ENCODE data around the gene TBC1D22A. TPM values are rescaled to one million over a fixed set of nuclear protein-coding genes. Genes with fewer than 3 reads are reported as not detected.

TBC1D22A gene
- total RNA-seq, 3 donors from 2014 or later: 19.0 to 23.6 (median 23.6) TPM

DNA sequence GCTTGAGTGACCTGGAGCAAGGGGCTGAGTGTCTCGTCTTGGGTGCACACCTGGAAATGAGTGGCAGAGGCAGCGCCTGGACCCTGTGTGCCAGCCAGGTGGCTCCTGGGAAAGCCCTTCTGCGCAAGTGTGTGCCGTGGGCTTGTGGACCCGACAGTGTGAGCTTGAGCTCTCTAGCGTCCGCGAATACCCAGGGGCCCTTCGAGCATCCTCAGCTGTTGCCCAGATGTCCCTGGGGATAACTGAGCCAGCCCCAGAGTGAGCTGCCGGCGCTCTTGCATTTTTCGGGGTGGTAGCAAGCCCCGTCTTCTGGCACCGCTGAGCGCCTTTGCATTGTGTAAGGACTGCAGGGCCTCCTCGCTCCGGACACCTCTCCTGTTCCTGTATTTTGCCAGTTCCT lies 399.2 kb downstream of the TBC1D22A start:
- TF ChIP-seq POLR2A (IDR thresholded peaks at IDR 0.05): no peak
- TF ChIP-seq, protein P1, sequence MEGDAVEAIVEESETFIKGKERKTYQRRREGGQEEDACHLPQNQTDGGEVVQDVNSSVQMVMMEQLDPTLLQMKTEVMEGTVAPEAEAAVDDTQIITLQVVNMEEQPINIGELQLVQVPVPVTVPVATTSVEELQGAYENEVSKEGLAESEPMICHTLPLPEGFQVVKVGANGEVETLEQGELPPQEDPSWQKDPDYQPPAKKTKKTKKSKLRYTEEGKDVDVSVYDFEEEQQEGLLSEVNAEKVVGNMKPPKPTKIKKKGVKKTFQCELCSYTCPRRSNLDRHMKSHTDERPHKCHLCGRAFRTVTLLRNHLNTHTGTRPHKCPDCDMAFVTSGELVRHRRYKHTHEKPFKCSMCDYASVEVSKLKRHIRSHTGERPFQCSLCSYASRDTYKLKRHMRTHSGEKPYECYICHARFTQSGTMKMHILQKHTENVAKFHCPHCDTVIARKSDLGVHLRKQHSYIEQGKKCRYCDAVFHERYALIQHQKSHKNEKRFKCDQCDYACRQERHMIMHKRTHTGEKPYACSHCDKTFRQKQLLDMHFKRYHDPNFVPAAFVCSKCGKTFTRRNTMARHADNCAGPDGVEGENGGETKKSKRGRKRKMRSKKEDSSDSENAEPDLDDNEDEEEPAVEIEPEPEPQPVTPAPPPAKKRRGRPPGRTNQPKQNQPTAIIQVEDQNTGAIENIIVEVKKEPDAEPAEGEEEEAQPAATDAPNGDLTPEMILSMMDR (IDR thresholded peaks at IDR 0.05): no peak
- peak in 1 of 2 donors; percentile 36 for DNase-seq (ENCODE audit: low spot score in 2 of 2)
- Histone ChIP-seq H3K27ac (no peak overlapping the region), H3K36me3 (no peaks in the 10 kb centered on the region), H3K4me3 (no peak overlapping the region), H3K4me1 (no peaks in the 10 kb centered on the region), H3K9me3 (no peaks in the 10 kb centered on the region), H3K27me3 (no peaks in the 10 kb centered on the region)
- intact Hi-C loops (cut with DNase I; ENCODE audit: low total_unique reads): no loop called here

DNA sequence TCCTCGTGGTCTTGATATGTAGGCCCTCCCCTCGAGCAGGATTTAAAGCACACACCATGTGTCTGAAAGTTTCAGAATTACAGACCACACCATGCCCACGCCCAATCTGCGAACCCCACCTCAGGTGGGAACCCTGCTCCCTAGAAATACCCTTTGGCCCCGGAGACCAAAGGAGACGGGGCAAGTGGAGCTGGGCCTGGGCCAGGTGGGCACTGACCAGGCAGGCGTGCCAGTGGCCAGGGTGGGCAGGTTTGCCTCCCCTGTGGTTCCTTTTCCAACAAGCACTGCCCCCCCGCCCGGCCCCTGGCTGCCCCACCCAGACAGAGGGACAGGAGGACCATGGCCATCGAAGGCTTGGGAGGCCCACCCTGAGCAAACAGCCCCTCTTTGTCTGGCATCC lies 400.4 kb downstream of the TBC1D22A start:
- no peak overlapping the region for H3K4me3 ChIP-seq
- H3K4me1 ChIP-seq: no peaks in the 10 kb centered on the region
- no peaks in the 10 kb centered on the region for H3K9me3 ChIP-seq
- DNase-seq (ENCODE audit: low spot score in 2 of 2): peak in 1 of 2 donors; percentile 24
- TF ChIP-seq, protein P1 (IDR thresholded peaks at IDR 0.05): no peak
- no peak overlapping the region for H3K27ac ChIP-seq
- H3K36me3 ChIP-seq: no peaks in the 10 kb centered on the region
- intact Hi-C loops (cut with DNase I; ENCODE audit: low total_unique reads): no loop called here
- H3K27me3 ChIP-seq: no peaks in the 10 kb centered on the region

DNA sequence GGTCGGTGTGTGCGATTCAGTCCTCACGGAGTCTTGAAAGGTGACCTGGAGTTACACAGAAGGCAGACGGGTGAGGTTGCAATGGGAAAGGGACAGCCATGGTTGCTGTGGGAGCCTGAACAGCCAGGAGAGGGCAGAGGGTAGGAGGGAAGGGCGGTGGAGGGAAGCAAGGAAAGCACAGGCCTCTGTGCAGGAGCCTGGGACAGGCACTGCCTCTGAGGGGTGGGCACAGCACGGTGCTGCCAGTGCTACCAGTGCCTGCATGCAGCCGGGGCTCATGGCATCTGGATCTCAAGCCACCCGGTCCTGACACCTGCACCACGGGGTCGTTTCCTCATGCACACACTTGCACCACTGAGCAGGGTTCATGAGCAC lies 401.0 kb downstream of the TBC1D22A start:
- Histone ChIP-seq H3K9me3 (no peaks in the 10 kb centered on the region), H3K27ac (no peak overlapping the region), H3K27me3 (no peaks in the 10 kb centered on the region), H3K4me1 (no peaks in the 10 kb centered on the region), H3K36me3 (no peaks in the 10 kb centered on the region), H3K4me3 (no peak overlapping the region)
- no peak for DNase-seq (ENCODE audit: low spot score in 2 of 2)
- TF ChIP-seq POLR2AphosphoS5 (IDR thresholded peaks at IDR 0.05): no peak
- TF ChIP-seq, protein P1 (IDR thresholded peaks at IDR 0.05): no peak
- TF ChIP-seq POLR2A (IDR thresholded peaks at IDR 0.05): no peak
- intact Hi-C loops (cut with DNase I; ENCODE audit: low total_unique reads): no loop called here

DNA sequence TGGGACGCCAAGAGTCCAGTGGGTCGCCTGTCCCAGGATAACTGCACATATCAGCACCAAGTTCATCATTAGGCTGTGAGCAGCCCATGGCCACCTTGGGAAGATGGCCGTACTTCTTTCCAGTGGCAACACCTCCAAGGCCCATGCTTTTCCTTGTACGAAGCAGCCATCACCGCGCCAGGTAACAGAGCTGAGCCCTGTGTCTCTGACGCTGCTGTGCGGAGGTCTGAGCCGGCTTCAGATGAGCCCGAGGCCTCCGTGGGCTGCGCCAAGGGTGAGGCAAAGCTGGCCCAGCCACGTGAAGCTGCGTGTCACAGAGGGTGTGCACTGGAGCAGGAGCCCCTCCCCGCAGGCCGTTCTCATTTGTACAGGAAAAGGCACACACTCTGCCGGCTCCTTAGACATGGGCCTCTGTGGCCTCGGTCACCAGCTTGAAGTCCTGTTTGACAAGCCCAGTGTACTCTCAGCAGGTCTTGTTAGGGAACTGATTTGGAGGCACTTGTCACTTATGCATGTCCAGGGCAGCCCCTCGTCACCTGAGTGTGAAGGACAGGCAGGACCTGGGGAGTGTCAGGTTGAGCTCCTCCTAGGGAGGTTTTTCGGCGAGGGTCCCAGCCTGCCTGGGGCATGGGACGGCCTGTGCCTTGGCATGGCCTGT lies 401.5 kb downstream of the TBC1D22A start:
- Histone ChIP-seq H3K27ac (no peak overlapping the region), H3K9me3 (no peaks in the 10 kb centered on the region), H3K4me1 (no peaks in the 10 kb centered on the region), H3K36me3 (no peaks in the 10 kb centered on the region), H3K4me3 (no peak overlapping the region), H3K27me3 (no peaks in the 10 kb centered on the region)
- intact Hi-C loops (cut with DNase I; ENCODE audit: low total_unique reads): no loop called here
- TF ChIP-seq, protein P1 (IDR thresholded peaks at IDR 0.05): no peak
- TF ChIP-seq POLR2AphosphoS5 (IDR thresholded peaks at IDR 0.05) (no peak), POLR2A (IDR thresholded peaks at IDR 0.05) (no peak)
- peak in 1 of 2 donors; percentile 48 for DNase-seq (ENCODE audit: low spot score in 2 of 2)

DNA sequence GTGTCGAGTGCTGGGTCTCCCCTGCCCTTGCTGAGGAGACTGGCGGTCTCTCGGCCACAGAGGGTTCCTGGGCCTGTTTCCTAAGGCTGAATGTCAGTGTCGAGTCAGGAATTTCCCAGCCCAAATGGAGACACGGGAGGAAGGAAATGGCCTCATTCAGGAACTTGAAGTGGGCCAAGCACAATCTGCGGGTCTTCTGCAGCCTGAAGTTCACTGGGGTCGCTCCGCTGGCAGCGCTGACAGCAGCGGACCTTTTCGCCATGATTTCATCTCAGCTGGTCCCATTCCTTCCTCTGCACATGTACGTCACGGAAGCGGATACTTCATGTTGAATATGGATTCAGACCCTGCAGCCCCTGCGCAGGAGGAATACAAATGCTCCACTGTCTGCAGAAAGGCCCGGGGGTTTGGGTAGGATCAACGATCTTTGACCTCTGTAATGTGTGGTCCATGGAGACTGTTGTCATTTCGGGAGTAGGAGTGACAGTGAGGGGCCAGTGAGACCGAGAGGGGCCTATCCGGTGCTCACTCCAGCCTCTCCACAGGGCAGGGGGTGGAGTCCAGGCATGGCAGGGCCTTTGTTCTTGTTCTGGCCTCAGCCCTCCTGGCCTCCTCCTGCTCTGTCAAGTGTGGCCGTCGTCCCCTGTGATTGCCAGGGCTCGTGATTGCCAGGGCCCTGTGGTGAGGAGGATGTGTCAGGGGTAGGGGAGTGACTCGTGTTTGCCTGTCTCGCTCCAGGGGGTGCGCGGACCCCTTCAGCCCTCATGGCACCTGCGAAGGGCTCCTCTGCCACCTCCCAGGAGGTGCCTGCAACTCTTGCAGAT lies 402.3 kb downstream of the TBC1D22A start:
- peak in 1 of 2 donors; percentile 12 for DNase-seq (ENCODE audit: low spot score in 2 of 2)
- H3K9me3 ChIP-seq: no peaks in the 10 kb centered on the region
- intact Hi-C loops (cut with DNase I; ENCODE audit: low total_unique reads): no loop called here
- H3K4me1 ChIP-seq: no peaks in the 10 kb centered on the region
- no peaks in the 10 kb centered on the region for H3K27me3 ChIP-seq
- TF ChIP-seq, protein P1 (IDR thresholded peaks at IDR 0.05): no peak
- TF ChIP-seq POLR2AphosphoS5 (IDR thresholded peaks at IDR 0.05): no peak
- TF ChIP-seq POLR2A (IDR thresholded peaks at IDR 0.05): no peak
- no peaks in the 10 kb centered on the region for H3K36me3 ChIP-seq
- no peak overlapping the region for H3K4me3 ChIP-seq
- no peak overlapping the region for H3K27ac ChIP-seq
